HEK293 (cell line): ENCODE measurements around the gene ZDHHC8.
"Not testable (repeated sequence)": the region's sequence is repeated elsewhere in the genome, so short reads cannot be mapped to it uniquely, and the experiment has no call there.

Source experiments
- CTCF ChIA-PET: fragments of 350-600 bp; formaldehyde crosslinking; extraction: SDS; loops from one replicate; lab custom pipeline; 2021; ENCODE audit warnings: antibody characterized with exemption; lab: Yijun Ruan, JAX
- POLR2A ChIA-PET: fragments of 300-600 bp; formaldehyde crosslinking; extraction: SDS; loops from one replicate; lab custom pipeline; 2020; ENCODE audit warnings: antibody characterized with exemption, inconsistent platforms; lab: Yijun Ruan, JAX
- H3K27ac ChIP-seq: fragments of 200-500 bp; sonication (Bioruptor generic); 2 replicates; pipeline ENCODE4 v1.5.1; 2014; ENCODE audit warnings: low read depth, low read length, control low read depth, inconsistent platforms; ENCODE audit errors: extremely low read depth
- H3K36me3 ChIP-seq, 2 experiments: fragments of 200-500 bp in 1 of 2; sonication (Bioruptor generic) in 1 of 2; 1 replicate in 1 of 2; 2 replicates in 1 of 2; pipeline ENCODE4 v1.5.1; 2014 to 2017; ENCODE audit warnings: inconsistent platforms in 2 of 2, low read length in 2 of 2; ENCODE audit not compliant: control insufficient read depth in 2 of 2, insufficient read depth in 1 of 2
- H3K4me1 ChIP-seq: fragments of 200-500 bp; sonication (Bioruptor generic); 2 replicates; pipeline ENCODE4 v1.5.1; 2014; ENCODE audit warnings: mild to moderate bottlenecking, low read length, inconsistent platforms; ENCODE audit not compliant: control insufficient read depth, insufficient read depth
- H3K4me3 ChIP-seq: 2 replicates; pipeline ENCODE4 v1.5.1; 2011; ENCODE audit warnings: low read depth, mild to moderate bottlenecking, control low read depth, low read length, moderate library complexity
- H3K9me3 ChIP-seq: fragments of 200-500 bp; sonication (Bioruptor generic); 2 replicates; pipeline ENCODE4 v1.5.1; 2014; ENCODE audit warnings: low read depth, low read length, inconsistent platforms; ENCODE audit not compliant: control insufficient read depth, insufficient read depth
- ELK4 ChIP-seq: IDR thresholded peaks from 2 replicates; pipeline ENCODE4 v1.6.1; 2011; ENCODE audit warnings: mild to moderate bottlenecking, low read depth, low read length, borderline replicate concordance
- GLIS1 ChIP-seq: fragments of 450-650 bp; formaldehyde crosslinking; IDR thresholded peaks from 2 replicates; pipeline ENCODE4 v1.5.1; 2016; ENCODE audit warnings: missing biosample characterization, missing genetic modification characterization
- GLIS2 ChIP-seq: fragments of 450-650 bp; formaldehyde crosslinking; IDR thresholded peaks from 2 replicates; pipeline ENCODE4 v1.5.1; 2016; ENCODE audit warnings: missing biosample characterization, missing genetic modification characterization
- HOXC10 ChIP-seq: sonication (generic); formaldehyde crosslinking; IDR thresholded peaks from 2 replicates; pipeline ENCODE4 v1.8.1; 2023; ENCODE audit warnings: mild to moderate bottlenecking, missing genetic modification reagents
- INSM2 ChIP-seq: fragments of 450-650 bp; formaldehyde crosslinking; IDR thresholded peaks from 2 replicates; pipeline ENCODE4 v1.5.1; 2016; ENCODE audit warnings: missing biosample characterization, missing genetic modification characterization
- SCRT1 ChIP-seq: fragments of 450-650 bp; formaldehyde crosslinking; IDR thresholded peaks from 2 replicates; pipeline ENCODE4 v1.5.1; 2016; ENCODE audit warnings: missing biosample characterization, missing genetic modification characterization, borderline replicate concordance
- TCF7L2 ChIP-seq: IDR thresholded peaks from 2 replicates; pipeline ENCODE4 v1.6.1; 2011; ENCODE audit warnings: low read depth, mild to moderate bottlenecking, inconsistent platforms, low read length, moderate library complexity, borderline replicate concordance
- ZFP3 ChIP-seq: fragments of 450-650 bp; formaldehyde crosslinking; IDR thresholded peaks from 2 replicates; pipeline ENCODE4 v1.5.1; 2016; ENCODE audit warnings: low read depth, missing biosample characterization, missing genetic modification characterization
- ZFP41 ChIP-seq: fragments of 450-650 bp; formaldehyde crosslinking; IDR thresholded peaks from 2 replicates; pipeline ENCODE4 v1.5.1; 2016; ENCODE audit warnings: missing biosample characterization, missing genetic modification characterization, borderline replicate concordance
- ZNF10 ChIP-seq: fragments of 450-650 bp; formaldehyde crosslinking; IDR thresholded peaks from 2 replicates; pipeline ENCODE4 v1.5.1; 2017; ENCODE audit warnings: missing biosample characterization, missing genetic modification characterization
- ZNF114 ChIP-seq: fragments of 450-650 bp; formaldehyde crosslinking; IDR thresholded peaks from 2 replicates; pipeline ENCODE4 v1.5.0; 2017; ENCODE audit warnings: missing biosample characterization, missing genetic modification characterization
- ZNF157 ChIP-seq: fragments of 450-650 bp; formaldehyde crosslinking; IDR thresholded peaks from 2 replicates; pipeline ENCODE4 v1.5.1; 2016; ENCODE audit warnings: missing biosample characterization, missing genetic modification characterization
- ZNF311 ChIP-seq: fragments of 450-650 bp; formaldehyde crosslinking; IDR thresholded peaks from 2 replicates; pipeline ENCODE4 v1.5.1; 2017; ENCODE audit warnings: missing biosample characterization, missing genetic modification characterization, borderline replicate concordance
- ZNF335 ChIP-seq: fragments of 450-650 bp; formaldehyde crosslinking; conservative IDR thresholded peaks from 2 replicates; pipeline ENCODE4 v1.5.1; 2016; ENCODE audit warnings: missing biosample characterization, missing genetic modification characterization
- ZNF548 ChIP-seq: fragments of 450-650 bp; formaldehyde crosslinking; IDR thresholded peaks from 2 replicates; pipeline ENCODE4 v1.5.1; 2016; ENCODE audit warnings: missing biosample characterization, missing genetic modification characterization
- ZNF654 ChIP-seq: fragments of 450-650 bp; formaldehyde crosslinking; IDR thresholded peaks from 2 replicates; pipeline ENCODE4 v1.5.1; 2016; ENCODE audit warnings: low read depth, missing biosample characterization, missing genetic modification characterization
- ZNF692 ChIP-seq: fragments of 450-650 bp; formaldehyde crosslinking; IDR thresholded peaks from 2 replicates; pipeline ENCODE4 v1.5.1; 2016; ENCODE audit warnings: missing biosample characterization, missing genetic modification characterization
- ZNF785 ChIP-seq: fragments of 450-650 bp; formaldehyde crosslinking; IDR thresholded peaks from 2 replicates; pipeline ENCODE4 v1.5.1; 2016; ENCODE audit warnings: missing biosample characterization, missing genetic modification characterization
- TF ChIP-seq, protein P1 (sequence below): fragments of 450-650 bp; formaldehyde crosslinking; IDR thresholded peaks from 2 replicates; pipeline ENCODE4 v1.5.1; 2016; ENCODE audit warnings: missing biosample characterization, missing genetic modification characterization

Gene ZDHHC8

DNA sequence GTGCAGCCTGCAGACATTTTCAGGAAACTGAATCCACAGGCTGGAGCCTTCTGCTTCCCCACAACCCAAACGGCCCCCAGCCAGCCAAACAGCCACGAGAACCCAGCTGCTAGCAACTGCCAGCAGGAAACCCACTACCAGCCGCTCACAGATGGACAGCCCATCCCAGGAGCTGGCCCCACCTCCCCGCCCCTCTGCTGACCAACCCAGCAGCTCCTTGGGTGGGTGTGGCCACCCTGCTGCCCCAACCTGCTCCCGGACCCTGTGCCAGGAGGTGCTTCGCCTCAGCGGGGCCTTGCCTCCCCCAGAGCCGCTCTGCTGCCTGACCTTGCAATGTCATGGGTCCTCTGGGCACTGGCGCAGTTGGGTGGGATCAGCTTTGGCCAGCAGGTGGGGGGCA, 27.5 kb downstream of the ZDHHC8 start:
- POLR2A ChIA-PET: interaction anchor here (1.1 kb wide), 1 partner anchor 80 kb away, joined by 10 read pairs; no protein-coding TSS in a partner anchor
- no peak for TF ChIP-seq ZNF157 (tag by site-specific recombination)
- TF ChIP-seq GLIS1: no peak
- no peak for TF ChIP-seq SCRT1 (tag by site-specific recombination)
- no peak for TF ChIP-seq ZNF692 (tag by site-specific recombination)
- no peak for TF ChIP-seq ZFP41 (tag by site-specific recombination)
- TF ChIP-seq ELK4: no peak
- no peak for TF ChIP-seq ZNF654 (tag by site-specific recombination)
- TF ChIP-seq ZNF785 (tag by site-specific recombination): no peak
- no peak for TF ChIP-seq HOXC10 (CRISPR knock-in tag)
- TF ChIP-seq ZNF114: no peak
- TF ChIP-seq ZNF311 (tag by site-specific recombination): no peak
- no peak for TF ChIP-seq GLIS2
- TF ChIP-seq ZNF10 (tag by site-specific recombination): no peak
- TF ChIP-seq, protein P1, sequence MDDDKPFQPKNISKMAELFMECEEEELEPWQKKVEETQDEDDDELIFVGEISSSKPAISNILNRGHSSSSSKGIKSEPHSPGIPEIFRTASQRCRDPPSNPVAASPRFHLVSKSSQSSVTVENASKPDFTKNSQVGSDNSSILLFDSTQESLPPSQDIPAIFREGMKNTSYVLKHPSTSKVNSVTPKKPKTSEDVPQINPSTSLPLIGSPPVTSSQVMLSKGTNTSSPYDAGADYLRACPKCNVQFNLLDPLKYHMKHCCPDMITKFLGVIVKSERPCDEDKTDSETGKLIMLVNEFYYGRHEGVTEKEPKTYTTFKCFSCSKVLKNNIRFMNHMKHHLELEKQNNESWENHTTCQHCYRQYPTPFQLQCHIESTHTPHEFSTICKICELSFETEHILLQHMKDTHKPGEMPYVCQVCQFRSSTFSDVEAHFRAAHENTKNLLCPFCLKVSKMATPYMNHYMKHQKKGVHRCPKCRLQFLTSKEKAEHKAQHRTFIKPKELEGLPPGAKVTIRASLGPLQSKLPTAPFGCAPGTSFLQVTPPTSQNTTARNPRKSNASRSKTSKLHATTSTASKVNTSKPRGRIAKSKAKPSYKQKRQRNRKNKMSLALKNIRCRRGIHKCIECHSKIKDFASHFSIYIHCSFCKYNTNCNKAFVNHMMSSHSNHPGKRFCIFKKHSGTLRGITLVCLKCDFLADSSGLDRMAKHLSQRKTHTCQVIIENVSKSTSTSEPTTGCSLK: no peak
- TF ChIP-seq ZNF548: no peak
- no peak for TF ChIP-seq TCF7L2
- no peak for TF ChIP-seq ZNF335 (tag by site-specific recombination)
- no peak for TF ChIP-seq INSM2 (tag by site-specific recombination)
- TF ChIP-seq ZFP3 (tag by site-specific recombination): no peak
- TF ChIP-seq, all 188 proteins: peak for 0
- CTCF ChIA-PET: interaction anchor here (0.7 to 1.6 kb wide), 6 partner anchors 14 to 126 kb away, joined by 3 to 11 read pairs (median 5); no protein-coding TSS in a partner anchor
- Histone ChIP-seq H3K4me3 (no peak overlapping the region), H3K36me3 (no peaks in the 10 kb centered on the region), H3K27ac (no peak overlapping the region), H3K9me3 (no peaks in the 10 kb centered on the region), H3K4me1 (no peaks in the 10 kb centered on the region)

DNA sequence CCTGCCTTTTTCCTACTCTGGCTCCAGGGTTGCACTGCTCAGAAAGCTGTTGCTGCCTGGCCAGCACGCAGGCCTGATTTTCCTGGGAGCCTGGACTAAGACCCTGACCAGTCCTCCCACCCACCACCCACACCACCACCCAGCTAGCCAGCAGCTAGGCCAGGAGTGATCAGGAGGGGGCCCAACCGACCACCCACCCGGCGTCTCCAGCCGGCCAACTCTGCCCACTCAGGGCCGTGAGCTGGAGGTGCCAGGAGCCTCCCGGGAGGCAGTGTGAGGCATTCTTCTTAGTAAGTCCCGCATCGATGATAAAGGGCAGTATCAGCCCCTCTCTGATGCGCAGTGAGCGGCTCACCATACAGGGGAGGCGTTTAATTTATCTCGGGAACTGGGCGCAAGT, 27.9 kb downstream of the ZDHHC8 start:
- not testable (repeated sequence) for H3K27ac ChIP-seq, H3K4me1 ChIP-seq, H3K4me3 ChIP-seq, H3K36me3 ChIP-seq, H3K9me3 ChIP-seq
- POLR2A ChIA-PET: interaction anchor here (0.6 to 1.1 kb wide), 4 partner anchors 12 to 511 kb away, joined by 6 to 10 read pairs (median 7); no protein-coding TSS in a partner anchor
- CTCF ChIA-PET: interaction anchor here (0.7 to 1.6 kb wide), 7 partner anchors 13 to 125 kb away, joined by 3 to 11 read pairs (median 4); no protein-coding TSS in a partner anchor
